DOHH2 (cell line): ENCODE measurements around the gene CCDC138.

Experiments used
- H3F3A ChIP-seq: fragments of 200-600 bp; sonication (generic), shearing (Covaris generic); 2 replicates; pipeline ENCODE4 v1.6.0; 2016; ENCODE audit warnings: antibody characterized with exemption, mild to moderate bottlenecking; ENCODE audit not compliant: control insufficient read depth, insufficient read depth
- H3K27ac ChIP-seq: fragments of 200-600 bp; sonication (generic); 2 replicates; pipeline ENCODE4 v1.5.1; 2014; ENCODE audit warnings: low read depth, mild to moderate bottlenecking, low read length, moderate library complexity
- H3K27me3 ChIP-seq: fragments of 200-600 bp; sonication (generic); 2 replicates; pipeline ENCODE4 v1.6.1; 2014; ENCODE audit warnings: mild to moderate bottlenecking, low read length, mixed read lengths; ENCODE audit not compliant: control insufficient read depth
- H3K36me3 ChIP-seq: fragments of 200-600 bp; sonication (generic); 2 replicates; pipeline ENCODE4 v1.6.1; 2014; ENCODE audit warnings: mild to moderate bottlenecking, low read length, moderate library complexity, mixed read lengths; ENCODE audit not compliant: control insufficient read depth
- H3K4me1 ChIP-seq: fragments of 200-600 bp; sonication (generic); 2 replicates; pipeline ENCODE4 v1.6.1; 2014; ENCODE audit warnings: mild to moderate bottlenecking, low read length, mixed read lengths; ENCODE audit not compliant: control insufficient read depth
- H3K4me2 ChIP-seq: fragments of 200-600 bp; sonication (generic); 2 replicates; pipeline ENCODE4 v1.6.0; 2014; ENCODE audit warnings: mild to moderate bottlenecking, low read length, moderate library complexity
- H3K4me3 ChIP-seq: fragments of 200-600 bp; sonication (generic); 2 replicates; pipeline ENCODE4 v1.5.1; 2014; ENCODE audit warnings: mild to moderate bottlenecking, low read length, mixed read lengths
- H3K79me2 ChIP-seq: fragments of 200-600 bp; sonication (generic); 2 replicates; pipeline ENCODE4 v1.6.1; 2014; ENCODE audit warnings: mild to moderate bottlenecking, low read length, mixed read lengths; ENCODE audit not compliant: control insufficient read depth
- H3K9me2 ChIP-seq: fragments of 200-600 bp; sonication (generic); replicated peaks from 2 replicates; pipeline ENCODE4 v1.6.1; 2014; ENCODE audit warnings: mild to moderate bottlenecking, low read length, mixed read lengths; ENCODE audit not compliant: control insufficient read depth
- H3K9me3 ChIP-seq: fragments of 200-600 bp; sonication (generic); 2 replicates; pipeline ENCODE4 v1.6.1; 2014; ENCODE audit warnings: antibody characterized with exemption, low read length, mixed read lengths; ENCODE audit not compliant: control insufficient read depth, insufficient read depth
- H4K20me1 ChIP-seq: fragments of 200-600 bp; sonication (generic); 2 replicates; pipeline ENCODE4 v1.6.0; 2014; ENCODE audit warnings: low read depth, mild to moderate bottlenecking, antibody characterized with exemption, low read length, moderate library complexity; ENCODE audit not compliant: control insufficient read depth, insufficient read depth
- CTCF ChIP-seq: fragments of 200-600 bp; sonication (generic); IDR thresholded peaks from one replicate; pipeline ENCODE4 v1.5.1; 2014; ENCODE audit warnings: antibody characterized with exemption, mild to moderate bottlenecking, low read depth, low read length; ENCODE audit not compliant: poor library complexity, severe bottlenecking
- EZH2phosphoT487 ChIP-seq: fragments of 200-600 bp; sonication (generic); IDR thresholded peaks from 2 replicates; pipeline ENCODE4 v1.6.1; 2017; ENCODE audit warnings: borderline replicate concordance, mild to moderate bottlenecking, antibody characterized with exemption, low read length, moderate library complexity, mixed read lengths

The CCDC138 gene

GRCh38 chr2:108853421-108853820 lies 66.8 kb downstream of the CCDC138 start:
- Histone ChIP-seq H3K27ac (no peak overlapping the region), H3K9me2 (no peaks in the 10 kb centered on the region), H3K4me3 (no peak overlapping the region), H3K79me2 (no peaks in the 10 kb centered on the region), H3F3A (peaks cover 7% of the 10 kb centered on the region; the same call in 1 of the 2 replicates), H3K4me1 (peaks cover 5% of the 10 kb centered on the region), H3K9me3 (no peaks in the 10 kb centered on the region), H4K20me1 (no peaks in the 10 kb centered on the region), H3K27me3 (no peaks in the 10 kb centered on the region), H3K4me2 (no peak overlapping the region), H3K36me3 (peaks cover 69% of the 10 kb centered on the region)
- TF ChIP-seq EZH2phosphoT487 (no peak), CTCF (no peak)

DNA sequence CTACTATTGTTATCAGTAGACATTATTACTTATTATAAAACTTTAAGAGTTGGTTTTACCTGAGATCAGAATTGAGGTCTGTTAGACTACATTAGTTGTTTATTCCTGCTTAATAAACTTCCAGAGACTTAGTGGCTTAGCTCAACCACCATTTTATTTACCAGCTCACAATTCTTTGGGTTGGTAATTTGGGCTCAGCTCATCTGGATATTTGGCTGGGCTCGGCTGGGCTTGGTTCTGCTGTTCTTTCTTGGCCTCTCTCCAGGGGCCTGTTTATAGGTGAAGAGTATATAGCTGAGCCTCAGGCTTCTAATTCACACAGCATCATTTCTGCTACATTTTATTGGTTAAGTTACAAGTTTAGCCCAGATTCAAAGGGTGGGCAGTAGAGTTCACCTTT lies 67.9 kb downstream of the CCDC138 start:
- TF ChIP-seq CTCF (no peak), EZH2phosphoT487 (no peak)
- H3K4me2 ChIP-seq, result no peak overlapping the region
- no peaks in the 10 kb centered on the region for H3K9me2 ChIP-seq
- no peaks in the 10 kb centered on the region for H3K79me2 ChIP-seq
- peaks cover 5% of the 10 kb centered on the region for H3K4me1 ChIP-seq
- H3K36me3 ChIP-seq, result peaks cover 62% of the 10 kb centered on the region
- H3F3A ChIP-seq, result peaks cover 7% of the 10 kb centered on the region; the same call in 1 of the 2 replicates
- no peak overlapping the region for H3K4me3 ChIP-seq
- H4K20me1 ChIP-seq, result no peaks in the 10 kb centered on the region
- no peaks in the 10 kb centered on the region for H3K9me3 ChIP-seq
- no peaks in the 10 kb centered on the region for H3K27me3 ChIP-seq
- H3K27ac ChIP-seq, result no peak overlapping the region

- Histone ChIP-seq H3K4me3 (no peak overlapping the region), H3K9me3 (no peaks in the 10 kb centered on the region), H3K4me2 (no peak overlapping the region), H3K27ac (no peak overlapping the region), H3K9me2 (no peaks in the 10 kb centered on the region), H3K79me2 (peaks cover 6% of the 10 kb centered on the region; the same call in 1 of the 2 replicates), H3K36me3 (peaks cover 58% of the 10 kb centered on the region), H3K4me1 (peaks cover 5% of the 10 kb centered on the region), H4K20me1 (no peaks in the 10 kb centered on the region), H3F3A (peaks cover 7% of the 10 kb centered on the region; the same call in 1 of the 2 replicates), H3K27me3 (no peaks in the 10 kb centered on the region)
- no peak for TF ChIP-seq CTCF
- TF ChIP-seq EZH2phosphoT487, result no peak
These were observed 68.6 kb downstream of the CCDC138 start for GRCh38 chr2:108855194-108855593.

DNA sequence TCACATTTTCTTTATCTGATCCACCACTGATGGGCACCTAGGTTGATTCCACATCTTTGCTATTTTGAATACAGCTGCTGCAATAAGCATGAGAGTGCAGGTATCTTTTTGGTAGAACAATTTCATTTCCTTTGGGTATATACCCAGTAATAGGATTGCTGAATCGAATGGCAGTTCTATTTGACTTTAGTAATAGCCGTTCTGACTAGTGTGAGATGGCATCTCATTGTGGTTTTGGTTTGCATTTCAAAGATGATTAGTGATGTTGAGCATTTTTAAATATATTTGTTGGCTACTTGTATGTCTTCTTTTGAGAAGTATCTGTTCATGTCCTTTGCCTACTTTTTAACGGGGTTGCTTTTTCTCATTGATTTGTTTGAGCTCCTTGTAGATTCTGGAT lies 72.3 kb downstream of the CCDC138 start:
- Histone ChIP-seq H3F3A (peaks cover 5% of the 10 kb centered on the region; the same call in 1 of the 2 replicates), H3K36me3 (peaks cover 43% of the 10 kb centered on the region), H3K79me2 (peaks cover 6% of the 10 kb centered on the region; the same call in 1 of the 2 replicates), H3K27ac (no peak overlapping the region), H3K9me3 (no peaks in the 10 kb centered on the region), H3K9me2 (no peaks in the 10 kb centered on the region), H3K4me2 (no peak overlapping the region), H3K27me3 (no peaks in the 10 kb centered on the region), H3K4me1 (peaks cover 5% of the 10 kb centered on the region), H3K4me3 (no peak overlapping the region), H4K20me1 (no peaks in the 10 kb centered on the region)
- no peak for TF ChIP-seq CTCF
- TF ChIP-seq EZH2phosphoT487, result no peak
